HG02852 (cell line): Measurements from ENCODE around the gene ACSL6.
"Not testable (repeated sequence)": the region's sequence is repeated elsewhere in the genome, so short reads cannot be mapped to it uniquely, and the experiment has no call there.

Experiments
- ATAC-seq: cut with Tn5 transposase; IDR thresholded peaks from one replicate; pipeline ENCODE4 v1.9.1; 2021; ENCODE audit warnings: mild to moderate bottlenecking, moderate library complexity; ENCODE audit not compliant: unreplicated experiment

The ACSL6 gene

GRCh38 chr5:131950706-131951105 lies 60.8 kb downstream of the ACSL6 start:
- no peak for ATAC-seq

- no peak for ATAC-seq
Observed at GRCh38 chr5:131947445-131947844, 64.0 kb downstream of the ACSL6 start.

DNA sequence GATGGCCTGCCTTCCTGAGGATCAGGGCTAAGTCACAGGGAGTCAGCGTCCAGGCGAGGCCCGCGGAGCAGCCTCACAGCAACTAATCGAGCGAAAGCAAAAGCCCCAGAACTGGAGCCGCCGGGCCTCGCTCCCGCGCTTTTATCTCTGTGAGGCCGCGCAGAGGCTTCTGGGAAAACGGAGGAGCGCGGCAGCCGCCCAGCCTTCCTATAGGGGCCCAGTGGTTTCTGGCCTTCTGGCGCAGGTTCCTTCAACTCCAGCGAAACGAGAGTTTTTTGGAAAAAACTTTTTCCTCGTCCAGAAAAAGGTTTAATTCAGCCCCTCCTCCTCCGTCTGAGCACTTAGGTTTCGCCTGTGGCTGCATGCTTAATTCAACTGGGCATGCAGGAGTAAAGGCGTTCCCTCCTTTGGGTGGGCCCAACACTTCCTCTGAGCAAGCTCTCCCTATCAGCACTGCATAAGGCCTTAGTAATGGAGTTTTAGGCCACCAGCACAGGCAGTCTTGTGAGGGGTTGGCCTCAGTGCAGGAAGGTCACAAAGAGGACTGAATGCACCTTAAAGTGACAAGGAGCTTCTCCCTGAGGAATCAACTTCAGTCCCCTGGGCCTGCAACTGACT lies 65.8 kb downstream of the ACSL6 start, which contains the start of gene MEIKIN:
Gene MEIKIN, minus strand, starts transcription at position 113 of the 618 bp plus-strand sequence. CDS start 158 bp downstream, outside the sequence.
- ATAC-seq = no peak

- no peak for ATAC-seq
Observed at GRCh38 chr5:131944702-131945550, 66.5 kb downstream of the ACSL6 start.

GRCh38 chr5:131943916-131944315 lies 67.5 kb downstream of the ACSL6 start:
- ATAC-seq = no peak

- no peak for ATAC-seq
Observed at GRCh38 chr5:131942016-131942415, 69.4 kb downstream of the ACSL6 start.

DNA sequence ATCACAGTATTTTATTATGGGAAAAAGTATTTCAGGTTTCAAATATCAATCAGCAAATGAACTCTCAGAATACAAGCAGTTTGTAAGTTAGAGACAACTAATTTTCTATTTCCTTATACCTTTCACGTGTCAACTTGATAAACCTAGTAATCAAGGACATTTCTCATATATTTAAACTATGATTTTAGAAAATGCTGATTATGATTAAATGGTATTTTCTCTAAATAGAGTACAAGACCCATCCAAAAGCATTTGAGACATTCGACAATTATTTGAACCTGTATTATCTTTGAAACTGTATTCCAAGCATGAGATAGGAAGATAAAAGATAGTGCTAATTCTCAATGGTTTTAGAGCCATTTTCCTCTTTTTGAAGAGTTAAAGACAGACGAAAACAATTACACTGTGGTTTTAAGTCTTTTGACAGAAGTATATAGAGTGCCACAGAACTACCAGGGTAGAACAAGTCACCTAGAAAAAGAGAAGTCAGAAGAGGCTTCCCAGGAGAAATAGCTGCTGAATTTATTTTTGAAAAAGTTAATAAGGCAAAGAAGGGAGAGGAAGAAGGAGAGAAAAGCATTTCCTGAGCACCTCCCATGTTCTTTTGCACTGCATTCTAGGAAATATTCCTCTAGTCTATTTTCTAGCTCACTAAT lies 71.6 kb downstream of the ACSL6 start:
- no peak for ATAC-seq

GRCh38 chr5:131932235-131932634 lies 79.2 kb downstream of the ACSL6 start:
- ATAC-seq = no peak

DNA sequence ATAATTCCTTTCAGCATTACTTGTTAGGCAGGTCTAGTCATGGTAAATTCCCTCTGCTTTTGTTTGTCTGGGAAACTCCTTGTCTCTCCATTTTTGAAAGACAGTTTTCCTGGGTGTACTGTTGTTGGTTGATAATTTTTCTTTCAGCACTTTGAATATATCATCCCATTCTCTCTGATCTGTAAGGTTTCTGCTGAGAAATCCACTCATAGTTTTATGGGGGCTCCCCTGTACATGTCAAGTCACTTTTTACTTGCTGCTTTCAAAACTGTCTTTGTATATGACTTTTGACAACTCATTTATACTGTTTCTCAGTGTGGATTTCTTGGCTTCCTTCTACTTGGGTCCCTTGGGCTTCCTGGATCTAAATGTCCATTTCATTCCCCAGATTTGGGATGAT lies 82.5 kb downstream of the ACSL6 start:
- ATAC-seq = no peak

DNA sequence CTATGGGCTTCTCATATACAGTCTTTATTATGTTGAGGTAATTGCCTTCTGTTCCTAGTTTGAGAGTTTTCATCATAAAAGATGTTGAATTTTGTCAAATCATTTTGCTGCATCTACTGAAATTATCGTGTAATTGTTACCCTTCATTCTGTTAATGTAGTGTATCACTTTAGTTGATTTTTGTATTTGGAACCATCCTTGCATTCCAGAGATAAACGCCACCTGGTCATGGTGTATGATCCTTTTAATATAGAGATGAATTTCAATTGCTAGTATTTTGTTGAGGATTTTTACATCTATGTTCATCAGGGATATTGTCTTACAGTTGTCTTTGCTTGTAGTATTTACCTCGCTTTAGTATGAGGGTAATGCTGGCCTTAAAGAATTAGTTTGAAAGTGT lies 85.3 kb downstream of the ACSL6 start:
- no peak for ATAC-seq

GRCh38 chr5:131916481-131916880 lies 95.0 kb downstream of the ACSL6 start:
- ATAC-seq = no peak

DNA sequence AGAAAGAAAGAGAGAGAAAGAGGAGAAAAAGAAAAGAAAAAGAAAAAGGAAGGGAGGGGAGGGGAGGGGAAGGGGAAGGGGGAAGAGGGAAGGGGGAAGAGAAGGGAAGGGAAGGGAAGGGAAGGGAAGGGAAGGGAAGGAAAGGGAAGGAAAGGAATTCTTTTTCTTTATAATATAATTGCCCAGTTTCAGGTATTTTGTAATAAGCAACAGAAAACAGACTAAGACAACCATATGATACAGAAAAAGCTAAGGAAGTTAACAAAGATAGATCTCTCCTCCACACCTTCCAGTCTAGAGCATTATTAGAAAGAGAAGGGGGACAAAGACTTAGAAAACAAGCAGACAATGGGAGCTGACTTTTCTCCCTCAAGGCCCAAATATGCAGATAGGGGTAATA lies 97.0 kb downstream of the ACSL6 start:
- ATAC-seq = no peak

GRCh38 chr5:131913603-131914002 lies 97.9 kb downstream of the ACSL6 start:
- ATAC-seq = no peak

GRCh38 chr5:131906668-131907067 lies 104.8 kb downstream of the ACSL6 start:
- no peak for ATAC-seq

- ATAC-seq = not testable (repeated sequence)
Observed at GRCh38 chr5:131902266-131902665, 109.2 kb downstream of the ACSL6 start.
